GM12891 (cell line): ENCODE data around the gene MXI1.

ENCODE experiments used
- PAX5 ChIP-seq: IDR thresholded peaks from 2 replicates; pipeline ENCODE4 v1.6.1; 2011; ENCODE audit warnings: low read length, moderate library complexity, mild to moderate bottlenecking; ENCODE audit not compliant: insufficient read depth, severe bottlenecking
- POLR2A ChIP-seq: IDR thresholded peaks from 2 replicates; pipeline ENCODE4 v1.6.1; 2011; ENCODE audit warnings: low read depth, low read length, control low read depth
- POLR2AphosphoS5 ChIP-seq: IDR thresholded peaks from 2 replicates; pipeline ENCODE4 v1.6.1; 2011; ENCODE audit warnings: low read depth, low read length, control low read depth
- POU2F2 ChIP-seq: IDR thresholded peaks from 2 replicates; pipeline ENCODE4 v1.6.1; 2011; ENCODE audit warnings: low read depth, mild to moderate bottlenecking, control low read depth, low read length, moderate library complexity
- SPI1 ChIP-seq: IDR thresholded peaks from 2 replicates; pipeline ENCODE4 v1.6.1; 2011; ENCODE audit warnings: low read depth, low read length, control low read depth
- TAF1 ChIP-seq: IDR thresholded peaks from 2 replicates; pipeline ENCODE4 v1.6.1; 2011; ENCODE audit warnings: low read depth, low read length, control low read depth

GRCh38 chr10:110221044-110221720, 13.8 kb downstream of the MXI1 start:
- TF ChIP-seq POLR2A (no peak), POLR2AphosphoS5 (no peak), TAF1 (no peak), SPI1 (no peak), POU2F2 (no peak), PAX5 (no peak)
